GM18868 (cell line): Measurements from ENCODE around the gene SORCS1.
A peak's percentile ranks its signal among the peaks of the same experiment; 100 is the strongest.

ENCODE experiments used
- ATAC-seq: cut with Tn5 transposase; IDR thresholded peaks from one replicate; pipeline ENCODE4 v1.9.1; 2021; ENCODE audit warnings: mild to moderate bottlenecking, moderate library complexity; ENCODE audit not compliant: unreplicated experiment

SORCS1 gene

GRCh38 chr10:107118866-107119265, 45.6 kb downstream of the SORCS1 start:
- peak; percentile 62 for ATAC-seq

- ATAC-seq = no peak
Measured at GRCh38 chr10:107104026-107104652, 60.4 kb downstream of the SORCS1 start.

- ATAC-seq = no peak
Measured at GRCh38 chr10:107103174-107104025, 61.1 kb downstream of the SORCS1 start.

- ATAC-seq = no peak
Measured at GRCh38 chr10:107098326-107098725, 66.2 kb downstream of the SORCS1 start.

- no peak for ATAC-seq
Measured at GRCh38 chr10:107094824-107095522, 69.5 kb downstream of the SORCS1 start.

GRCh38 chr10:107092321-107092720, 72.2 kb downstream of the SORCS1 start:
- ATAC-seq = no peak

- ATAC-seq = no peak
Measured at GRCh38 chr10:107091126-107091525, 73.4 kb downstream of the SORCS1 start.

GRCh38 chr10:107085665-107086525, 78.6 kb downstream of the SORCS1 start:
- ATAC-seq = no peak

- ATAC-seq = no peak
Measured at GRCh38 chr10:107083388-107084009, 81.0 kb downstream of the SORCS1 start.

GRCh38 chr10:107081644-107082043, 82.9 kb downstream of the SORCS1 start:
- ATAC-seq = no peak

- ATAC-seq = no peak
Measured at GRCh38 chr10:107075117-107075516, 89.4 kb downstream of the SORCS1 start.

- ATAC-seq = no peak
Measured at GRCh38 chr10:107072786-107073185, 91.7 kb downstream of the SORCS1 start.

- ATAC-seq = no peak
Measured at GRCh38 chr10:107072028-107072427, 92.5 kb downstream of the SORCS1 start.

- no peak for ATAC-seq
Measured at GRCh38 chr10:107071301-107071700, 93.2 kb downstream of the SORCS1 start.

- ATAC-seq = no peak
Measured at GRCh38 chr10:107067843-107068242, 96.7 kb downstream of the SORCS1 start.

GRCh38 chr10:107064075-107064474, 100.4 kb downstream of the SORCS1 start:
- ATAC-seq = no peak

GRCh38 chr10:107059872-107060271, 104.6 kb downstream of the SORCS1 start:
- no peak for ATAC-seq

- ATAC-seq = no peak
Measured at GRCh38 chr10:107059068-107059804, 105.3 kb downstream of the SORCS1 start.

- no peak for ATAC-seq
Measured at GRCh38 chr10:107058331-107058730, 106.2 kb downstream of the SORCS1 start.

- ATAC-seq = no peak
Measured at GRCh38 chr10:107056182-107056581, 108.3 kb downstream of the SORCS1 start.
